Panc1 (cell line): ENCODE data around the gene ESRRA. TPM values are rescaled to one million over a fixed set of nuclear protein-coding genes. Genes with fewer than 3 reads are reported as not detected.

ENCODE experiments used
- ATAC-seq: fragments of 200-7000 bp; cut with Tn5 transposase; 2 replicates; pipeline ENCODE4 v1.9.1; 2020; ENCODE audit warnings: mild to moderate bottlenecking, moderate library complexity
- BruUV-seq: library from RNA; stranded (reverse); fragments of 400-500 nt; replicated peaks from 2 replicates; lab custom pipeline; 2021; lab: Mats Ljungman, UMichigan
- CTCF ChIA-PET: fragments of 300-600 bp; sonication (Branson Sonifier 250); formaldehyde crosslinking; loops from one replicate; lab custom pipeline; 2022; ENCODE audit warnings: antibody characterized with exemption; lab: Charles Lee
- POLR2A ChIA-PET: fragments of 300-600 bp; sonication (Branson Sonifier 250); formaldehyde crosslinking; loops from one replicate; lab custom pipeline; 2022; ENCODE audit warnings: antibody characterized with exemption; lab: Charles Lee
- DNase-seq: peaks from one replicate; pipeline ENCODE4 v3.0.0-alpha.2; 2010; ENCODE audit warnings: low read depth, low spot score
- H3K27ac ChIP-seq: 2 replicates; pipeline ENCODE4 v1.5.1; 2011; ENCODE audit warnings: mild to moderate bottlenecking, low read length, inconsistent platforms
- H3K27me3 ChIP-seq: fragments of 200-500 bp; sonication (Bioruptor generic); 2 replicates; pipeline ENCODE4 v1.6.0; 2014; ENCODE audit warnings: low read length, inconsistent platforms; ENCODE audit not compliant: control insufficient read depth, insufficient read depth
- H3K36me3 ChIP-seq: fragments of 200-500 bp; sonication (Bioruptor generic); 2 replicates; pipeline ENCODE4 v1.5.1; 2014; ENCODE audit warnings: inconsistent platforms, mild to moderate bottlenecking, low read length, moderate library complexity; ENCODE audit not compliant: control insufficient read depth, insufficient read depth
- H3K4me1 ChIP-seq: 2 replicates; pipeline ENCODE4 v1.5.1; 2011; ENCODE audit warnings: inconsistent platforms, mild to moderate bottlenecking, low read length, moderate library complexity; ENCODE audit not compliant: control insufficient read depth, insufficient read depth
- H3K4me3 ChIP-seq, 2 experiments: 2 replicates each; pipeline ENCODE4 v1.5.1; 2011 to 2012; ENCODE audit warnings: low read depth in 2 of 2, low read length in 2 of 2, mild to moderate bottlenecking in 2 of 2, inconsistent platforms in 1 of 2, moderate library complexity in 1 of 2
- H3K9me3 ChIP-seq: fragments of 200-500 bp; sonication (Bioruptor generic); 2 replicates; pipeline ENCODE4 v1.5.1; 2014; ENCODE audit warnings: low read depth, mild to moderate bottlenecking, inconsistent platforms, low read length, moderate library complexity; ENCODE audit not compliant: control insufficient read depth, insufficient read depth
- CTCF ChIP-seq: fragments of 450-650 bp; IDR thresholded peaks from 2 replicates; pipeline ENCODE4 v1.5.1; 2017; ENCODE audit warnings: mild to moderate bottlenecking
- POLR2AphosphoS5 ChIP-seq: IDR thresholded peaks from 2 replicates; pipeline ENCODE4 v1.6.1; 2012; ENCODE audit warnings: mild to moderate bottlenecking, low read depth, low read length, moderate library complexity
- REST ChIP-seq, 2 experiments: IDR thresholded peaks; 2 replicates each; pipeline ENCODE4 v1.6.1; 2011 to 2012; ENCODE audit warnings: low read depth in 2 of 2, control low read depth in 1 of 2, low read length in 1 of 2, mild to moderate bottlenecking in 1 of 2, moderate library complexity in 1 of 2; ENCODE audit not compliant: insufficient read depth in 1 of 2
- SIN3A ChIP-seq: IDR thresholded peaks from 2 replicates; pipeline ENCODE4 v1.6.1; 2012; ENCODE audit warnings: low read depth, mild to moderate bottlenecking, low read length, moderate library complexity, borderline replicate concordance; ENCODE audit not compliant: insufficient read depth
- TCF7L2 ChIP-seq: IDR thresholded peaks from 2 replicates; pipeline ENCODE4 v1.6.1; 2011; ENCODE audit warnings: mild to moderate bottlenecking, low read depth, low read length, inconsistent platforms
- in situ Hi-C: cut with HindIII; loops from 2 replicates; pipeline ENCODE4 v1.10.0; 2016; ENCODE audit warnings: low sequenced_read_pairs, low pct_unique_long_range_greater_than_20kb
- intact Hi-C: fragments of 100-400 bp; cut with micrococcal nuclease; formaldehyde crosslinking; loops from one replicate; pipeline ENCODE4 v1.10.0; 2022; ENCODE audit not compliant: unreplicated experiment
- total RNA-seq: library from RNA; stranded (reverse); gene quantifications from one replicate; pipeline ENCODE4 v1.2.1, GENCODE V29; 2021; ENCODE audit not compliant: unreplicated experiment

Gene ESRRA
- total RNA-seq, 1 experiment from 2014 or later = 81.6 TPM

DNA sequence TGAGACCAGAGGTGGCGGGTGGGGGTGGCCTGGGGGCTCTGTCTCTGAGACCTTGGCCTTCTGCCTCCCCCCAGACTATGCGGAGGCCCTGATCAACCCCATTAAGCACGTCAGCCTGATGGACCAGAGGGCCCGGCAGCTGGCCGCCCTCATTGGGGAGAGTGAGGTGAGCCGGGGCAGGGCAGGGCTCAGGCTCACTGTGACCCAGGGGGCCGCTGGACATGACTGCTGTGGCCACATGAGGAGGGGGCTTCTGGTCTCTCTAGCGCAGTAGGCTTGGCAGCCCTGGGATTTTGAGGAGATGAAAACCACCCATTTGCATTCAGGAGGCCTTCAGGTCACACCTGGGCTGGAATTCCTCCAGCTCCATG is 41.4 kb upstream of the ESRRA start:
- no peak for ATAC-seq
- POLR2A ChIA-PET = interaction anchor here (0.6 kb wide), 2 partner anchors 13 to 1032 kb away, joined by 3 to 9 read pairs; no protein-coding TSS in a partner anchor

DNA sequence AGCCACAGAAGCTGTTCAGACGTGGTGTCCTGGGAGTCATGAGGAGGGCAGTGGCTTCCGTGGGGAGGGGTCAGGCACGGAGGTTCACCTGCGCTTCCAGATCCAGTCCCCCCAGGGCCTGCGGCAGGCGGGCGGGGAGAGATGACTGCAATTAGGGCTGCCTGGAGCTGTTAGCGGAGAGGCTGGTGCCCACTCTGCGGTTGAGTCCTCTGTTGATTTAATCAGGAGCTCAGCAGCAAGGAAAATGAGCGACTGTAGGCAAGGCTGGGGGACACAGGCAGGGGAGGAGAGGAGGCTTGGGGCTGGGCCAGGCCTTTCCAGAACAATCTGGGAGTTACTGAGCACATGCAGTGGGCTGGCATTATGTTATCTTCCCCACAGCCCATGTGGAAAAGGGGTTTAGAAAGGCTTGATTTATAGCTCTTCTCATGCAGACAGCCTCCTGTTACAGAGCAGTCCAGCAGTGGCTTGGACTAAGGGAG is 40.9 kb upstream of the ESRRA start:
- ATAC-seq (no peak), DNase-seq (no peak)
- ChIA-PET POLR2A (interaction anchor here (0.6 kb wide), 1 partner anchor 1032 kb away, joined by 9 read pairs; no protein-coding TSS in a partner anchor), CTCF (no interaction called here)
- Histone ChIP-seq H3K36me3 (no peaks in the 10 kb centered on the region), H3K4me1 (peaks cover 16% of the 10 kb centered on the region), H3K27me3 (no peaks in the 10 kb centered on the region), H3K9me3 (no peaks in the 10 kb centered on the region), H3K4me3 (no peak overlapping the region), H3K27ac (no peak overlapping the region)
- in situ Hi-C loops (no loop called here), intact Hi-C loops (no loop called here)
- BruUV-seq = no TSS peak
- TF ChIP-seq REST (IDR thresholded peaks at IDR 0.05; ENCODE audit: insufficient read depth in 1 of 2, low read depth in 2 of 2, low read length in 1 of 2) = no peak
- TF ChIP-seq SIN3A = no peak
- TF ChIP-seq POLR2AphosphoS5 = no peak
- no peak for TF ChIP-seq TCF7L2
- TF ChIP-seq CTCF = no peak

More for the DNA sequence above, 41.4 kb upstream of the ESRRA start:
- Histone ChIP-seq H3K27me3 (no peaks in the 10 kb centered on the region), H3K4me3 (no peak overlapping the region), H3K4me1 (peaks cover 13% of the 10 kb centered on the region), H3K27ac (no peak overlapping the region), H3K9me3 (no peaks in the 10 kb centered on the region), H3K36me3 (no peaks in the 10 kb centered on the region)
- CTCF ChIA-PET = no interaction called here
- TF ChIP-seq TCF7L2 (no peak), SIN3A (no peak), REST (IDR thresholded peaks at IDR 0.05; ENCODE audit: insufficient read depth in 1 of 2, low read depth in 2 of 2, low read length in 1 of 2) (no peak), CTCF (no peak)
- intact Hi-C loops (no loop called here), in situ Hi-C loops (no loop called here)
- DNase-seq = no peak
- BruUV-seq = no TSS peak
